ENCODE measurements around the gene GIMAP5.

GIMAP5 gene

GRCh38 chr7:150788474-150789269 lies 51.5 kb downstream of the GIMAP5 start:
- no peak for DNase-seq
- Mint-ChIP-seq H3K9me3 (no peaks in the 10 kb centered on the region), H3K27ac (no peak overlapping the region), H3K4me1 (peaks cover 7% of the 10 kb centered on the region), H3K4me3 (no peak overlapping the region), H3K36me3 (no peaks in the 10 kb centered on the region), H3K27me3 (peaks cover 38% of the 10 kb centered on the region)
- CTCF ChIA-PET: interaction anchor here (1.3 to 1.4 kb wide), 2 partner anchors 8 to 174 kb away, joined by 4 to 5 read pairs; no protein-coding TSS in a partner anchor

DNA sequence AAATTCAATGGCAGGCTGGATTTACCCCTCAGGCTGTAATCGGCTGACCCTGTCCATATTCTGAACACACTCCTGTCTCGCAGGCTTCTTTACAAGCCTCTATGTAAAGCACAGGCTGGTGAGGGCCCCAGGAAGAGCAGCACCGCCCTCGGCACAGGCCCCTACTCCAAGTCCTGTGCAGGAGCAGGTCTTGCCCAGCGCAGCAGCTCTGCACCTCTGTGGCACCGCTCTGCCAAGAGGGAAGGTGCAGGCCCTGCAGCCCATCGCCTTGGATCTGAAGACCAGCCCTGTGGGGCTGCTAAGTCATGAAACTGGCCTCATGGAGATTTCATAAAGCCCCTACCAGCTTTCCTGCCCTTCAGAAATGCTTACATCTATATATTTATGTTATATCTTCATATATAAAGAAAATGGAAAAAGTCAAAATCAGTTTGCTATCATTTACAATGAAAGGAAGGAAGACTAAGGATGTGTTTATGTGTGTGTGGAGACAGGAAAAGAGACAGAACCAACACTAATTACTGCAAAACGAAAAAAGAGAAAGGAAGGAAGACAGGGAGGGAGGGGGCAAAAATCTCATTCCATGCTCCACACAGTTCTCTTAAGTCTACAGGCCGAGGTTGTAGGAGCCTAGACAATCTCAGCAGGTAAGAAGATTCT lies 53.3 kb downstream of the GIMAP5 start:
- CTCF ChIA-PET: no interaction called here
- DNase-seq: no peak
- H3K36me3 Mint-ChIP-seq: no peaks in the 10 kb centered on the region
- no peak overlapping the region for H3K27ac Mint-ChIP-seq
- H3K4me3 Mint-ChIP-seq: no peak overlapping the region
- H3K9me3 Mint-ChIP-seq: no peaks in the 10 kb centered on the region
- H3K27me3 Mint-ChIP-seq: peaks cover 28% of the 10 kb centered on the region
- H3K4me1 Mint-ChIP-seq: peaks cover 6% of the 10 kb centered on the region

DNA sequence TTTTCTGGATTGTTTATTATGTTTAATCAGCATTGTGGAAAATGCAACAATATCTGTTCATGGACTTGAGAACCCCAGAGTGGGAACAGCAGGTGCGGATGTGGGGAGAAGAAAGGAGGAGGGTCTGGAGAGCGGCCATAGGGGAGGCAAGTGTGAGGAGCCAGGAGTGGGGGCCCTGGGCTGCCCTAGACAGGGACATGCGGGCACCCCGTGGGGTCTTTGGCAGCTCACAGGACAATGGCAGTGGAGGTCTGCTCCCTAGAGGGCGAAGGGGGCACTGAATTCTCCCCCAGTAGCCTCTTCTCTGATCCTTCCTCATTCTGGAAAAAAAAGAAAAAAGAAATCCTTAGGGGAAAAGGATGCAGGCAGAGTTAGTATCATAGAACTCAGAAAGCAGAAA lies 54.1 kb downstream of the GIMAP5 start:
- H3K27me3 Mint-ChIP-seq: peaks cover 24% of the 10 kb centered on the region
- no peaks in the 10 kb centered on the region for H3K9me3 Mint-ChIP-seq
- H3K36me3 Mint-ChIP-seq: no peaks in the 10 kb centered on the region
- no peaks in the 10 kb centered on the region for H3K4me1 Mint-ChIP-seq
- no peak overlapping the region for H3K27ac Mint-ChIP-seq
- DNase-seq: no peak
- CTCF ChIA-PET: no interaction called here
- H3K4me3 Mint-ChIP-seq: no peak overlapping the region

GRCh38 chr7:150791746-150792452 lies 54.7 kb downstream of the GIMAP5 start:
- H3K4me1 Mint-ChIP-seq: no peaks in the 10 kb centered on the region
- no peak overlapping the region for H3K27ac Mint-ChIP-seq
- H3K36me3 Mint-ChIP-seq: no peaks in the 10 kb centered on the region
- CTCF ChIA-PET: interaction anchor here (1.0 kb wide), 1 partner anchor 13 kb away, joined by 6 read pairs; no protein-coding TSS in a partner anchor
- peaks cover 24% of the 10 kb centered on the region for H3K27me3 Mint-ChIP-seq
- H3K4me3 Mint-ChIP-seq: no peak overlapping the region
- no peaks in the 10 kb centered on the region for H3K9me3 Mint-ChIP-seq
- DNase-seq: no peak

Measured in activated naive CD4-positive, alpha-beta T cell treated with anti-CD3 and anti-CD28 coated beads, Interleukin-2, amount 10 ng/mL, durations not matched to agents 7 days and 5 days (primary cell).